NCI-H460 (cell line): ENCODE measurements around the gene COL12A1. TPM values are rescaled to one million over a fixed set of nuclear protein-coding genes. Genes with fewer than 3 reads are reported as not detected.
A peak's percentile ranks its signal among the peaks of the same experiment; 100 is the strongest.

Experiments used
- DNase-seq: peaks from one replicate; pipeline ENCODE4 v3.0.0-alpha.2; 2016; ENCODE audit warnings: low read depth; ENCODE audit errors: extremely low read depth
- polyA plus RNA-seq: library from polyadenylated mRNA; depleted of rRNA; stranded (reverse); fragments of >200 nt; gene quantifications from 2 replicates; pipeline ENCODE4 v1.2.3, GENCODE V29; 2014; cell fraction: nucleus; rRNA removed
- total RNA-seq: library from RNA; depleted of rRNA; stranded (reverse); fragments of >200 nt; shearing (Covaris generic); gene quantifications from 2 replicates; pipeline ENCODE4 v1.2.3, GENCODE V29; 2014; rRNA removed

The COL12A1 gene
- 0.20 and 0.64 TPM in 2 replicates for total RNA-seq
- polyA plus RNA-seq, result 2.3 and 4.8 TPM in 2 replicates

DNA sequence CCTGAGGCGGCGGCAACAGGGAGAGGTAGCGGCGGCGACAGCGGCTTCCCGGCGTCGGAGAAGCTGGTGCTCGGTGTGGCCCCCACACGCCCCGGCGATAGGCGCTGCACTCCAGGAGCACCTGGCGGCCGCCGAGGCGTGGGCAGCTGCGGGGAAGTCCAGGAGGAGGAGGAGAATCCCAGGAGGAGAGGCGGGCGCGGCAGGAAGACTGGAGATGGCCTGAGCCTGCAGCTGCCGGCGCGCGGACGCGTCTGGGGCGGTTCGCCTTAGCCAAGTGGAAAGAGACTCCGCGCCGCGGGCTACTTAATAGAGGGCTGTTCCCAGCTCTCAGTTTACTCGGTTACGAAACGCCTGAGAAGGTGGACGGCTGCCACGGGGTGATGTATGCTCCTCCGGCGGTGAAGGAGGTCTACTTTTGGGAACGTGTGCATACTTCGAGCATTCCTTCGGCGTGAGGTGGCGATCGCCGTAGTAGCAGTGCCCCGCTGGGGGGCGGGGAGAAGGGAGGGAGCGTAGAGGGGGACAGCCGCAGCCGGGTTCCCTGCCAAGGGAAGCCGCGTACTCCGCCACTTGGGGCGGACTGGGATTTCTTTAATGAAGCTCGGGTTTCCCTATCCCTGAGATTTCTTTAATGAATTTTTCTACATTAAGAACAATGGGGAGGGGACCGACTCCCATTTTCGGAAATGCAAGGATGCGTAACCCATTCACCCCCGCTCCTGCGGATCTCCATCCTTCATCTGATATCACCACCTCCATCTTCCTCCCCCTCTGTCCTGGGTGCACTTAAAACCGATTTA is at the start of gene COL12A1:
COL12A1 (minus strand) TSS at position 278 of the 800 bp plus-strand sequence. CDS start 3,261 bp downstream, outside the sequence.
- DNase-seq, result no peak

GRCh38 chr6:75250552-75250951 is 44.7 kb upstream of the COL12A1 start:
- no peak for DNase-seq

DNA sequence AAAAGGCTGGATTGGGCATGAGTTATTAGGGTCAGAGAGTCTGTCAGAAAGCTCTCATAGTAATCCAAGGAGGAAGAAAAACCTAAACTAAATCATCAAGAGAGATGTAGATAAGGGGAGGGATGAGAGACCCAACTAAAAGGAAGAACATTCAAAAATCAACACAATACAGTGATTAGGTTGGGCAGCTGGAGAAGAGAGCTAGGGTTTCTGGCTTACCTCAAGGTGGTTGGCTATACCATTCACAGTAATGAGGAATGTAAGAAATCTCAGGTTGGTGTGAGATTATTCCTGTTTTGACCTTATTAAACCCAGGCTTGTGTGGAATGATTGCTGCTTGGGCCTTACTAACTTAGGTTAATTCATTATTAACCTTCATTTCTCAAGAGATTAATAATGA is 44.0 kb upstream of the COL12A1 start:
- no peak for DNase-seq

DNA sequence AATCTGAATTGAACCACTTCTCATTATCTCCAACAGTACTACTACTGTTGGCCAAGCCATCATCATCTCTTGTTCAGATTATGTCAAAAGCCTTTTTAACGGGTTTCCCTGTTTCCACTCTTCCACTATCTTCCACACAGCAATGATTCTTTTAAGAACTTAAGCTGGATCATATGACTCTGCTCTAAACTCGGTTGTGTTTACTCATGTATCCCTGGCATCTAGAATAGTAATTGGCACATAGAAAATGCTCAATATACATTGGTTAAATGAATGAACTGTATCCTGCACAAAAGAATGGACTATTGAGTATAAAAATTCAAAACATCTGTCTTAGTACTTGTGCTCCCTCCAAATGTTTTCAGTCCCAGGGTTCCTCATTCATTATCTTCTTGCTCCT is 40.5 kb upstream of the COL12A1 start:
- DNase-seq, result no peak

DNA sequence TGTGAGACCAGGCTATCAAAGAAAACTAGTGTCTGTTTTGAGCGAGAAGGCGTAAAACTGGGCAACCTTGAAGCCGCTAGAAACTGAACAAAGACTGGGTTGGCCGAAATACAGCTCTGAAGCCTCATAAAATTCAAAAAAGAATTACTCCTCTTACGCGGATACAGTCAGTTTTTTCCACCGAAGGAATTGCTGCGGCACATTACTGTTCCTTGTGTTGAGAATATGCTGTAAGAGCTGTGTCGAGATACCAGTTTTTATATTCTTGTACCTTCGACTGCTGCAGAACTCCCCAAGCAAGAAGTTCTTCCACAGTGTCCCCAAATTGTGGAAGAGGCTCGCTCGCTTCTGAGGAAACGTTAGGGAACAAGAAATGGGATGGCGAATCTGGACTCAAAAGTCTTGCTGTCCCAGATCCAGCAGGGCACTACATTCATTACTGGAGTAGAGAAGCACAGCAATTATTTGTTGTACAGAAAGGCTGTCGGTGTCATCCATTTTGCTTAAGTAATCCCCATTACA is 38.3 kb upstream of the COL12A1 start:
- DNase-seq, result no peak

GRCh38 chr6:75243333-75244062 is 37.6 kb upstream of the COL12A1 start, which contains the start of gene COX7A2:
Gene COX7A2 (minus strand): TSS chr6:75243801. CDS start chr6:75243734, 67 bp downstream.
- peak; percentile 90 for DNase-seq

- DNase-seq, result no peak
Observed at GRCh38 chr6:75236630-75237029, 30.8 kb upstream of the COL12A1 start.

- no peak for DNase-seq
Observed at GRCh38 chr6:75235271-75235670, 29.4 kb upstream of the COL12A1 start.

DNA sequence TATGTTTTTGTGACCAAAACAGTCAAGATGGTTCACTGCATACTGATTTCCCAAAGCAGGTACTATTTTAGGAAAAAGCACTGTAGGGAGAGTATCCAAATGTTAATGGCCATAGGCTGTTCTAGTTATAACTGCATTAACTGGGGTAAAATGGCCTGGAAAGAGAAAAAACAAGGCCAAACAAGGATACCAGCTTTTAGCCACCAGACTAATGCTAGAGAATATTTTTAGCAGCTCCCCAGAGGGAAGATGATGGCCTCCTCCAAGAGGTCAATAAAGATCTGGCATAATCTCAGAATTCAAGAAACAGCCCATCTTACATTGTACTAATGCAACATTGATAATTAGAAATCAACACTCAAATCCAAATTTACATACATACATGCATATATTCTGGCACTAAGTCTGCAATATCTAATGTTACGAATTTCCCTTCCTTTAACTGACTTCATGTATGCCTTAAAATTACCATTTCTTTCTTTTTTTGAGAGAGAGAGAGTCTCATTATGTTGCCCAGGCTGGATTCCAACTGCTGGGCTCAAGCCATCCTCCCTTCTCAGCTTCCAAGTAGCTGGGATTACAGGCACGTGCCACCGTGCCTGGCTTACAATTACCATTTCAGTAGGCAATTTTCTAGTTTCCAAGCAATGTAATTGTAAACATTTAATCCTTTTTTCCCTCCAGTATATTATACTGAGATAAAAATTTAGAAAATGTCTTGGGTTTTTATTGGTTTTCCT is 28.4 kb upstream of the COL12A1 start:
- DNase-seq, result no peak

DNA sequence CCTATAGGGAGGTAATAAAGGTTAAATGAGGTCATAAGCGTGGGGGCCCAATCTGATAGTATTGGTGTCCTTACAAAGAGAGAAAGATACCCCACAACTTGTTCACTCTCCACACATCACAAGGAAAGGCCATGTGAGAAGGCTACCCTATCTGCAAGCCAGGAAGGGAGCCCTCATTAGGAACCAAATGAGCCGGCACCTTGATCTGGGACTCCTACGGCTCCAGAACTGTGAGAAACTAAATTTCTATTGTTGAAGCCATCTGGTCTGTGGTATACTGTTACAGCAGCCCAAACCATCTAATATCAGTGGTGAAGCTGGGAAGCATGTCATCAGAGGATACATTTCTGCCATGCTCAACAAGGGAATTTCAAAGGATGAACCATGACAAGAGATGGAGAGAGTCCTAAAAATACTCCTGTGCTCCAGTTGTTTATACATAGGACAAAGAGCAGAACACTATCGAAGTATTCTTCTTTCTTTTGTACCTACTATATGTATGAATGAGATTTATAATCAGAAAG is 27.3 kb upstream of the COL12A1 start:
- DNase-seq, result no peak

DNA sequence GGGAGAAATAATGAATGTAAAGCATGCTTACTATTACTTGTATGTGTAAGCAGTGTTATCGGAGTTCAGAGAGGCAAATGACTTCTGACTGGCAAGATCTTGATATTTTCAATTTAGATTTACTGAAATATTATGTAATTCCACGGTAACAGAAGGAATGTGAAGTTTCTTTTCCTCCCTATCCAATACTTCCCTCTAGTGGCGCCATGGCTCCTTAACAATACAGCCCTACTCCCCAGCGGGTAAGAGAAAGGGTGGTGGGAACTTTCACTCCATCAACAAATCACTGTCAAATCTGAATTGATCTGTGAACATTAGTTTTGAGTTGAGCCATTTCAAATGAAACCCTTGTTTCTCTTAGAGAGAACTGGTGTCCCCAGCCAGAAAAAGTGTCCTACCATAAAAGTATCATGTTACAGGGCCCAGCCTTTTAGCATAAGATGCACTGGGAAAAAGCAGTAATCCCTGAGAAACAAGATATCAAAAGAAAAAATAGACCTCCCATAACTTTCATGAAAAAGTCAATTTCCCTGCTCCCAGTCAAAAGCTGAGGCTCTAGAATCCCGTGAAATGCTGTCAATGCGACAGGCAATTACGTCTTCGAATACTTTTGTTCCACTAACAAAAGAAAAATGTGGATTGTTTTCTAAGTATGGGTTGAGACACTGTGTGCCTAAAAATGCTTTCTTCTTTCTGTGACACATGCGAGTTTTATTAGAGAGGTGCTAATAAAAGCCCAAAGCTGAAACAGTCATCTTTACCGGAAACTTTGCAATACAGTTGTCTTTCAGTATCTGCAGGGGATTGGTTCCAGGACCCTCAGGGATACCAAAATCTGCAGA is 24.9 kb upstream of the COL12A1 start:
- peak; percentile 49 for DNase-seq

- no peak for DNase-seq
Observed at GRCh38 chr6:75224303-75224926, 18.6 kb upstream of the COL12A1 start.

- no peak for DNase-seq
Observed at GRCh38 chr6:75223428-75223827, 17.6 kb upstream of the COL12A1 start.

GRCh38 chr6:75222261-75222660 is 16.4 kb upstream of the COL12A1 start:
- no peak for DNase-seq

- no peak for DNase-seq
Observed at GRCh38 chr6:75221116-75221515, 15.3 kb upstream of the COL12A1 start.

DNA sequence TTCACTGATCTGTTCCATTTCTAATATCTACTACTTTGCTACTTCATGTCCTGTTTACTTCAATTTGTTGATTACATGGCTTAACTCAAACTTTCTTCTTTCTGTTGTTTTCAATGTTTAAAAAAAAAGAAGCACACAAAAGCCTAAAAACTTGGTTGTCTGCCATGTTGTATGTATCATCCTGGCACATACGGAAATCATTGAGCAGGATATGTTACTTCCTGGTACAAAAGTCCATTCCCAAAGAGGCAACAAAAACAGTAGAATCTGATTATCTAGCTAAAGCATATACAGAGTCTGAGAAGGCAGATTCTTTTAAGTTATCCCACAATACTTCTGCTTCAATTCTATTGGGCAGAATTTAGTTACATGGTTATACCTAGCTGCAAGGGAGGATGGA is 14.5 kb upstream of the COL12A1 start:
- DNase-seq, result no peak

DNA sequence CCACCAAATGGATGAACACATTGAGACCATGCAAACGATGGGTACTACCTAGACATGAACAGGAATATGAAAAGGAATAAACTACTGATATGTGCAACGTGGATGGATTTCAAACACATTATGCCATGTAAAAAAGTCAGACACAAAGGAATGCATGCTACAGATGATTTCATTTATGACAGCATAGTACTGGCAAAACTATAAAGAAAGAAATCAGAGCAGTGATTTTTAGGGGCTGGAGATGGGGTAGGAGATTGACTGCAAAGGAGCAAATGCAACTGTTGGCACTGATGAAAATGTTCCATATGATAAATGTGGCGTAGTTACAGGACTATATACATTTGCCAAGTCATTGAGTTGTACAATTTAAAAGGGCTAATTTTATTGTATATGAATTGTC is 13.4 kb upstream of the COL12A1 start:
- DNase-seq, result no peak

DNA sequence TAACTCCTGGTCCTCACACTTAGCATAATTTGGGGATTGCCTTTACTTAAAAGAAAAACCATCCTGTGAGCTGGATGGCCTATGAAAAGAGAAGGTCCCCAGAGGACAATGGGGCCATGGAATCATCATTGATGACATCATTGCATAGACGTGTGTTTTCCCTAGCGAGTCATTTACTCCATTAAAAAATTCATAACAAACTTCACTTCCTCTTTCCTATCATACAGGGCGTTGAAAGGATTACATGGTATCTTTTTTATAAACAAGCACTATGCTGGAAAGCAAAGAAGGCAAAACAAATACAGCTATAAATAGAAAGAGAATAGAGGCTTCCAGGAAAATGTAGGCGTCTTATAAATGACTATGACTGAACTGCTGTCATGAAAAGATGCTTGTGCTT is 11.3 kb upstream of the COL12A1 start:
- no peak for DNase-seq

DNA sequence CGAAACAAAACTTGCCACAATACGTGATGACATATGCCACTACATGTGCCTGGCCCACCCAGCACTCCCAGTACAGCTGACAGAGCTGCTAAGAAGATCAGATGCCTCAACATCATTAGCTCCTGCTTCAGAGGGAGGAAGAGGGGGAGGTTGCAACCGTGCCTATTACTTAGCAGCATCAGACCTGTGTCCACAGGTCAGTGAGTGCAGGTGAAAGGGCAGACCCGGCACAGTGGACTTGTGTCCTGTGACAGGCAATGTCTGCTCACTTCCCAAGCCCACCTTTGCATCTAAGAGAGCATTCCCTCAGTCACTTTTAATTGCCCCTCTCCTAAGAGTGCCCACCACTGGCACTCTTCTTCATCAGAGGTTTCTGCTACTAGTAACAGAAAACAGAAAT is 9.4 kb upstream of the COL12A1 start:
- no peak for DNase-seq
